GM12892 (cell line): ENCODE data around the gene SCARB1.
A peak's percentile ranks its signal among the peaks of the same experiment; 100 is the strongest.

Experiments used
- DNase-seq: peaks from one replicate; pipeline ENCODE4 v3.0.0; 2011; ENCODE audit not compliant: insufficient read length
- FAIRE-seq: peaks from 2 replicates; lab custom pipeline; 2011; peaks lifted over from hg19 to GRCh38; lab: Jason Lieb, UNC
- POLR2A ChIP-seq: IDR thresholded peaks from 2 replicates; pipeline ENCODE4 v1.6.1; 2011; ENCODE audit warnings: low read depth, low read length, control low read depth
- POLR2AphosphoS5 ChIP-seq: IDR thresholded peaks from 2 replicates; pipeline ENCODE4 v1.6.1; 2011; ENCODE audit warnings: low read depth, low read length, control low read depth
- TAF1 ChIP-seq: IDR thresholded peaks from 2 replicates; pipeline ENCODE4 v1.6.1; 2011; ENCODE audit warnings: low read depth, mild to moderate bottlenecking, control low read depth, low read length, borderline replicate concordance

Gene SCARB1

GRCh38 chr12:124780336-124780735 is 83.3 kb downstream of the SCARB1 start:
- no peak for DNase-seq
- no peak for FAIRE-seq
- TF ChIP-seq POLR2AphosphoS5 (no peak), POLR2A (no peak), TAF1 (no peak)

DNA sequence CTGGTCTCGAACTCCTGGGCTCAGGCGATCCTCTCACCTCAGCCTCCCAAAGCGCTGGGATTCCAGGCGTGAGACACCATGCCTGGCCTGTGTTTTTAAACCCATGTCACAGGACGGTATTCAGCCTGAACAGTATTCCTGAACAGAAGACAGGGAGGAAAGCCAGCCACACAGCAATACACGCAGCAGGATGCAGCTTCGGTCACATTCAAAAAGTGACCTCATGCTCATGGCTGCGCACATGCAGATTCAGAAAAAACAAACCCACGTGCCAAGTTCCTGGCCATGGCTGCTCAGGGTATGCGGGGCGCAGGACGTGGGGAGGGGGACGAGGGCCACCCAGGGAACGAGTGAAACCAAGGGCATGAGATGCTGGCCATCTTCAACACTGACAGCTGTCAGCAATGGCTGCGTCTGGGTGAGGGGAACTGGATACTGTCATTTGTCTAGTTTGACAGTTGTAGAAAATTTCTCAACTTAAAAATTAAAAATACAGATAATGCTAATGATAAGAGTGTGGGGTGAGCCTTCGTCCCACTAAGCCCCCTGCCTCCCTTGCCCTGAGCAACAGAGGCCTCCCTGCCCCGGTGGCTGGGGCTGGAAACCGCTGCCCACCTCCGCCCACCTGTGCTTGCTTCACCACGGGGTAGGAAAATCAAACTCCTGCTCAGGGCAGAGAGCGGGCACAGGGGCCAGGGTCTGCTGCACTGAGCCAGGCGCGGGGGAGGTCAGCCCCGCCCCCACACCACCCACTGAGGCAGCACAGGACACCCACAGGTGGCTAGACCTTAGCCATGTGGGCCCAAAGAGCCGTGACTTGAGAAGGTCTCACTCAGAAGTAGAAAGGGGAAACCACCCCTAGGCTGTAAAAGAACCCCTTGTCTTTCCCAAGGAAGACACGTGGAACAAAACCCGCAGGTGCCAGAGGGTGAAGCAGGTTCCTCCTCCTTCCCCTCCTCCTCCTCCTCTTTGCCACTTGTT is 84.2 kb downstream of the SCARB1 start:
- DNase-seq (no peak), FAIRE-seq (peak; percentile 60)

GRCh38 chr12:124778411-124778810 is 85.3 kb downstream of the SCARB1 start:
- DNase-seq: no peak
- TF ChIP-seq POLR2A (no peak), POLR2AphosphoS5 (no peak), TAF1 (no peak)
- no peak for FAIRE-seq

More for the DNA sequence above, 84.2 kb downstream of the SCARB1 start:
- TF ChIP-seq POLR2A (no peak), TAF1 (no peak), POLR2AphosphoS5 (no peak)

- TF ChIP-seq POLR2A: no peak
- TF ChIP-seq TAF1: no peak
- TF ChIP-seq POLR2AphosphoS5: no peak
- DNase-seq (no peak), FAIRE-seq (no peak)
Measured at GRCh38 chr12:124777399-124778372, 86.0 kb downstream of the SCARB1 start.

DNA sequence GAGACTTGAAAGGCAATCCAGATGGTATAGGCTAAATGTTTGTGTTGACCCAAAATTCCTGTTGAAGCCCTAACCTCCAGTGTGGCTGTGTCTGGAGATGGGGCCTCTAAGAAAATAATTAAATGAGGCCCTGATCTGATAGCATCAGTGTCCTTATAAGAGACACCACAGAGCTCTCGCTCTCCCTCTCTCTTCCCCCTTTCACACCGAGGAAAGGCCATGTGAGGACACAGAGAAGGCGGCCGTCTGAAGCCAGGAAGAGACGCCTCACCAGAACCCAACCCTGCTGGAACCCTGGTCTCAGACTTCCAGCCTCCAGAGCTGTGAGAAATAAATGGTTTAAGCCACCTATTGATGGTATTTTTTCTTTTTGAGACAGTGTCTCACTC is 87.5 kb downstream of the SCARB1 start:
- FAIRE-seq: no peak
- no peak for TF ChIP-seq POLR2AphosphoS5
- no peak for TF ChIP-seq TAF1
- TF ChIP-seq POLR2A: no peak
- DNase-seq: no peak

GRCh38 chr12:124774462-124775167 is 89.0 kb downstream of the SCARB1 start:
- peak; percentile 91 for FAIRE-seq

DNA sequence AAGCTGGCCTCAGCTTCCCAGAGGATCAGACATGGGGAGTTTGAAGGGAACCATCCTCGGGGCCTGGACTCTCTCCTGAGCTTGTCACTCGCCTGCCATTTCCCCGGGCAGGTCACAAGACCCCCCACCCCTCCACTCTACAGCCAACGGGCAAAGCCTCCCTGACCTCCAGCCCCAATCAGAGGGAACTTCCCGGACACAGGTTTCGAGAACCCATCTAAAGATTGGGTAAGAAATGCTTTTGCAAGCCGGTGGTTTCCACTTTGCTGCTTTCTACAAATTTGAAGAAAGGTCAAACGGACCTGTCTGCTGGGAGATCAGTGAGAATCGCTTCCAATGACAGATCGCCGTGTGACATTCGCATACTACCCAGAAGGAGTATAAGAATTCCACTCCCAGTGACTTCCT is 89.6 kb downstream of the SCARB1 start:
- peak; percentile 71 for TF ChIP-seq POLR2A
- TF ChIP-seq TAF1: peak; percentile 56; the same call in 1 of the 2 replicates
- no peak for TF ChIP-seq POLR2AphosphoS5
- DNase-seq: no peak
- peak; percentile 90 for FAIRE-seq

More at GRCh38 chr12:124774462-124775167, 89.0 kb downstream of the SCARB1 start:
- DNase-seq: peak; percentile 55
- TF ChIP-seq TAF1 (0 out of 2 replicates have a peak, but pooled peaks have one; percentile 26), POLR2AphosphoS5 (peak; percentile 60; the same call in 1 of the 2 replicates), POLR2A (peak; percentile 59)

DNA sequence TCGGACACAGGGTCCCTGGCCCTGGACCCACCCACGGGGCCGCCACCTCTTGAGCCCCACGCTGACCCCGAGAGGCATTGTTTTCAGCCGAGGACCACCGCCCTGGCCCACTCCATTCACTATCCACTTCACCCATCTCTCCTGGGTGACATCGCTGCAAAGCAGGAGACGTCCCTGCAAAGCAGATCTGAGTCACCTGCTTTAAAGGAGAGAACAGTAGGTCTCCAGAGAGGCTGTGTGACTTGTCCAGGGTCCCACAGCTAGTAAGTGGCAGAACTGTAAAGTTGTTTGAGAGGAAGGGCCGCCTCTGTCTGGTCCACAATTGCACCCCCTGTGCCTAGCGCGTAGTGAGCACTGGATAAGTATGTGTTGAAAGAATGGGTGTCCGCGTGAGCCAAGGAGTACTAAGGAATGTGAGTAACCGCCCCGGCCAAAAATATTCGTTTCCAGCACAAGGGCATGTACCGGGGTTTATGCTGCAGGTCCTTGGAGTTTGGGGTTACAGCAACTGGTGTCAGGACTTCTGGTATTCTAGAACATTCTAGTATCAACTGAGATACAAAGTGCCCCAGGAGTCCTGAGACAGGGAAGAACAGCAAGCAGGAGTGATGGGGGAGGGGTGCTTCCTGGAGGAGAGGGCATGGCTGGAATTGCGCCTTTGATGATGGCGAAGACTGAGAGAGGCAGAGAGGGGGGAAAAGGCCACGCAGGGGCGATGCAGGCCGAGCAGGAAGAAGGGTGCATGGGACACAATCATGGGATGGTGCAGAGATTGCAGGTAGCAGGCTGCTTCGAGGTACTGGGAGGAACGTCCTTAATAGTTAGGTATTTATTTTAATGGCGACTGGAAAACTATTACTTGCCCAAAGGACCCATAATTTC is 91.1 kb downstream of the SCARB1 start:
- FAIRE-seq (no peak), DNase-seq (no peak)
- TF ChIP-seq POLR2AphosphoS5: no peak
- TF ChIP-seq POLR2A: no peak
- TF ChIP-seq TAF1: no peak

DNA sequence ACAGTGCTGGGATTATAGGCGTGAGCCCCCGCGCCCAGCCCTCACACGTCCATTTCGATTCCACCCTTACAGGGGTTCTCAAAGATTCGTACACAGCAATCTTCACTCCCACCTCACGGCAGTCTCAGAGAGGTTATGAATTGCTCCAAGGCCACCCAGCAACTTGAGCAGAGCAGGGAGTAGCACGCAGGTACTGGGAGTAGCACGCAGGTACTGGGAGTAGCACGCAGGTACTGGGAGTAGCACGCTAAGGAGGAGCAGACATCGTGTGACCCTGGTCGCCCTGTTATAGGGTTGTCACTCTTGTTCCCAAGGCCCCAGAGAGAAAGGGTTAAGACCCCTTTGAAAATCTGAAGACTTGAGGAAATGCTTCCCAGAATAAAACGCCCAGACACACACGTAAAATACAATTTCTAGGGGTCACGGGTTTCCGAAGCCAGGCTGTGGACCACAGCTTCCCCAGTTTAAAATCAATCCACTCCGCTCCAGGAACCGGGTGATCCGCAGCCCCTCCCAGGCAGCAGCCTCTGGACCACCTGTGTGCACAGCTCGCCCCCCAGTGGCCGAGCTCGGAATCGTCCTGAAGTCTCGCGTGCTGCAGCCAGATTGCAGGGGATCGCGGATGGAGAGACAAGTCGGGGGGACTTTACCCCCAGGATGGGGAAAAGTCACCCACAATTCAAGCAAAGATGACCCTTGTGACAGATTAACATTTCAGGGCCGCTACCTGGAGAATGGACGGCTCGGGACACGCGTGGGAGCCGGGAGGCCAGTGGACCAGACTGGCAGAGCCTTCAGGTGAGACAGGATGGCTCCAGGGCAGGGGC is 92.0 kb downstream of the SCARB1 start:
- TF ChIP-seq TAF1: no peak
- TF ChIP-seq POLR2AphosphoS5: no peak
- no peak for TF ChIP-seq POLR2A
- FAIRE-seq (peak; percentile 87), DNase-seq (peak; percentile 59)
